Astrocyte of the cerebellum (primary cell): Measurements from ENCODE around the gene IRX6.

Experiments
- DNase-seq: peaks from one replicate; pipeline ENCODE4 v3.0.0-alpha.2; 2011; ENCODE audit warnings: low read depth
- H3K4me3 ChIP-seq: 2 replicates; pipeline ENCODE4 v1.5.1; 2011; ENCODE audit warnings: mild to moderate bottlenecking, low read depth, low read length, moderate library complexity
- CTCF ChIP-seq: IDR thresholded peaks from 2 replicates; pipeline ENCODE4 v1.5.1; 2012; ENCODE audit warnings: low read length, low read depth, moderate library complexity, mild to moderate bottlenecking; ENCODE audit errors: missing control alignments
- in situ Hi-C: cut with HindIII; loops from 2 replicates; pipeline ENCODE4 v1.10.0; 2017; ENCODE audit warnings: low sequenced_read_pairs

IRX6 gene

DNA sequence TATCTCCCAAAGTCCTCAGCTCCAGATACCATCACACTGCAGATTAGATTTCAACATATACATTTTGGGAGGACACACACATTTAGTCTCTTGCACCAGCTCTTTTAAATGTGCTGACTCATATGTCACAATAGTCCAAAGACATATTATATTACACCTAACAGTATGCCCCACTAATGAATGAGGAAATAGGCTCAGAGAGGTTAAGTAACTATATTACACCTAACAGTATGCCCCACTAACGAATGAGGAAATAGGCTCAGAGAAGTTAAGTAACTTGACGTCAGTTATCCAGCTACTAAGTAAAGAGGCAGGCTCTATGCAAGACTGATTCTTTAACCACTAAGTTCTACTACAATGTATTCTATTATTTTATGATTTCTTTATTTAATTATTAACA lies 9.7 kb downstream of the IRX6 start:
- no peak overlapping the region for H3K4me3 ChIP-seq
- in situ Hi-C loops = no loop called here
- DNase-seq = no peak
- TF ChIP-seq CTCF = no peak

- no peak for TF ChIP-seq CTCF
- no peak for DNase-seq
- H3K4me3 ChIP-seq = no peak overlapping the region
- in situ Hi-C loops = no loop called here
Measured at GRCh38 chr16:55338646-55339045, 14.6 kb downstream of the IRX6 start.

- in situ Hi-C loops = no loop called here
- no peak overlapping the region for H3K4me3 ChIP-seq
- no peak for TF ChIP-seq CTCF
- no peak for DNase-seq
Measured at GRCh38 chr16:55340445-55340844, 16.4 kb downstream of the IRX6 start.

- no peak for TF ChIP-seq CTCF
- H3K4me3 ChIP-seq = no peak overlapping the region
- in situ Hi-C loops = no loop called here
- DNase-seq = no peak
Measured at GRCh38 chr16:55341681-55342080, 17.7 kb downstream of the IRX6 start.

GRCh38 chr16:55346475-55346874 lies 22.5 kb downstream of the IRX6 start:
- in situ Hi-C loops = no loop called here
- no peak for TF ChIP-seq CTCF
- H3K4me3 ChIP-seq = no peak overlapping the region
- no peak for DNase-seq

DNA sequence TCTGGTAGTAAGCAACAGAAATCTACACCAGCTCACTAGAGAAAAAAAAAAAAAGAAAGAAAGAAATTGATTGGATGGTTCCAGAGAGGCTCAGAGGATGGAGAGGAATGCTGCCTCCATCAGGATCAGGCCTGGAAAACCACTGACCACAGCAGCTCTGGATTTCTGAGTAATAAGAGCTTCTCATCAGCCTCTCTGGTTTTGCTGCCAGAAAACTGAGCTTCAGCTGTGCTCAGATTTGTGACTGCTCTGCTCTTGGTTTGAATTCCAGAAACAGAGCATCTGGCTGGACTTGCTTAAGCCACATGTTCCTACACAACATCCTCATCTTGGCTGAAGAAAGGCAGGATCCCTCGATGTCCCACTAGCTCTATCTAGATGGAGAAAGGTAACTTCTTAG lies 25.9 kb downstream of the IRX6 start:
- in situ Hi-C loops = no loop called here
- no peak for TF ChIP-seq CTCF
- no peak overlapping the region for H3K4me3 ChIP-seq
- no peak for DNase-seq

GRCh38 chr16:55350984-55351383 lies 27.0 kb downstream of the IRX6 start:
- no peak for DNase-seq
- in situ Hi-C loops = no loop called here

More at GRCh38 chr16:55350984-55351383, 27.0 kb downstream of the IRX6 start:
- TF ChIP-seq CTCF = no peak
- no peak overlapping the region for H3K4me3 ChIP-seq
